Measurements from ENCODE around the gene FSTL5.

GRCh38 chr4:161656594-161656993 lies 507.2 kb downstream of the FSTL5 start:
- TF ChIP-seq CTCF (IDR thresholded peaks at IDR 0.05; ENCODE audit: low read depth, low read length, poor library complexity, severe bottlenecking): no peak
- no peak for TF ChIP-seq EZH2phosphoT487 (IDR thresholded peaks at IDR 0.05; ENCODE audit: borderline replicate concordance, low read length)

All from DOHH2 (cell line).